Neural progenitor cell (in vitro differentiated cells): Measurements from ENCODE around the gene STOM. TPM values are rescaled to one million over a fixed set of nuclear protein-coding genes. Genes with fewer than 3 reads are reported as not detected.
"Not testable (repeated sequence)": the region's sequence is repeated elsewhere in the genome, so short reads cannot be mapped to it uniquely, and the experiment has no call there.

Experiments
- DNase-seq: peaks from one replicate; pipeline ENCODE4 v3.0.0-alpha.2; 2016; ENCODE audit warnings: low spot score
- H2AFZ ChIP-seq: fragments of 200-600 bp; sonication (generic); replicated peaks from 2 replicates; pipeline ENCODE4 v1.6.1; 2016; ENCODE audit warnings: antibody characterized with exemption
- H3F3A ChIP-seq: fragments of 200-600 bp; sonication (generic); 2 replicates; pipeline ENCODE4 v1.6.1; 2016; ENCODE audit warnings: antibody characterized with exemption, low read depth
- H3K27ac ChIP-seq: fragments of 200-600 bp; sonication (generic); 2 replicates; pipeline ENCODE4 v1.5.1; 2016; ENCODE audit warnings: mild to moderate bottlenecking
- H3K27me3 ChIP-seq: fragments of 200-600 bp; sonication (generic); 2 replicates; pipeline ENCODE4 v1.6.1; 2016; ENCODE audit warnings: mild to moderate bottlenecking, moderate library complexity
- H3K36me3 ChIP-seq: fragments of 200-600 bp; sonication (generic); 2 replicates; pipeline ENCODE4 v1.5.1; 2016
- H3K4me1 ChIP-seq: fragments of 200-600 bp; sonication (generic); 2 replicates; pipeline ENCODE4 v1.6.1; 2016; ENCODE audit warnings: mixed run types
- H3K4me2 ChIP-seq: fragments of 200-600 bp; sonication (generic); 2 replicates; pipeline ENCODE4 v1.6.1; 2016
- H3K4me3 ChIP-seq: fragments of 200-600 bp; sonication (generic); 2 replicates; pipeline ENCODE4 v1.5.1; 2016
- H3K79me2 ChIP-seq: fragments of 200-600 bp; sonication (generic); 2 replicates; pipeline ENCODE4 v1.6.1; 2016; ENCODE audit warnings: low read depth
- H3K9ac ChIP-seq: fragments of 200-600 bp; sonication (generic); 2 replicates; pipeline ENCODE4 v1.6.1; 2016
- H3K9me3 ChIP-seq: fragments of 200-600 bp; sonication (generic); 2 replicates; pipeline ENCODE4 v1.5.1; 2016; ENCODE audit warnings: low read depth
- H4K20me1 ChIP-seq: fragments of 200-600 bp; sonication (generic); 2 replicates; pipeline ENCODE4 v1.6.1; 2016; ENCODE audit warnings: low read depth
- H3K27ac Mint-ChIP-seq: 3 replicates; pipeline ENCODE4 v1.8.0; 2021; ENCODE audit warnings: mixed read lengths
- H3K27me3 Mint-ChIP-seq: 2 replicates; pipeline ENCODE4 v1.8.0; 2022; ENCODE audit warnings: low read depth, mild to moderate bottlenecking, inconsistent platforms, moderate library complexity, mixed read lengths; ENCODE audit not compliant: insufficient read depth
- H3K36me3 Mint-ChIP-seq: 3 replicates; pipeline ENCODE4 v1.8.0; 2021; ENCODE audit warnings: mixed read lengths
- H3K4me1 Mint-ChIP-seq: 3 replicates; pipeline ENCODE4 v1.8.0; 2021; ENCODE audit warnings: mixed read lengths
- H3K4me3 Mint-ChIP-seq: 3 replicates; pipeline ENCODE4 v1.8.0; 2021; ENCODE audit warnings: mild to moderate bottlenecking, moderate library complexity, mixed read lengths
- H3K9me3 Mint-ChIP-seq: 3 replicates; pipeline ENCODE4 v1.8.0; 2020; ENCODE audit warnings: mixed read lengths
- EZH2 ChIP-seq: fragments of 200-600 bp; sonication (generic); IDR thresholded peaks from 2 replicates; pipeline ENCODE4 v1.6.1; 2017; ENCODE audit warnings: antibody characterized with exemption, mild to moderate bottlenecking, moderate library complexity
- EZH2phosphoT487 ChIP-seq: fragments of 200-600 bp; sonication (generic); IDR thresholded peaks from 2 replicates; pipeline ENCODE4 v1.6.1; 2017; ENCODE audit warnings: antibody characterized with exemption
- total RNA-seq: library from RNA; depleted of rRNA; stranded (reverse); fragments of >200 nt; gene quantifications from 2 replicates; pipeline ENCODE4 v1.2.3, GENCODE V29; 2015; ENCODE audit warnings: low replicate concordance
- TF ChIP-seq, protein P1 (sequence below): fragments of 200-600 bp; sonication (generic); IDR thresholded peaks from 2 replicates; pipeline ENCODE4 v1.5.1; 2017; ENCODE audit warnings: antibody characterized with exemption, mild to moderate bottlenecking

Gene STOM
- total RNA-seq, 1 donor from 2014 or later = 99.4 TPM

DNA sequence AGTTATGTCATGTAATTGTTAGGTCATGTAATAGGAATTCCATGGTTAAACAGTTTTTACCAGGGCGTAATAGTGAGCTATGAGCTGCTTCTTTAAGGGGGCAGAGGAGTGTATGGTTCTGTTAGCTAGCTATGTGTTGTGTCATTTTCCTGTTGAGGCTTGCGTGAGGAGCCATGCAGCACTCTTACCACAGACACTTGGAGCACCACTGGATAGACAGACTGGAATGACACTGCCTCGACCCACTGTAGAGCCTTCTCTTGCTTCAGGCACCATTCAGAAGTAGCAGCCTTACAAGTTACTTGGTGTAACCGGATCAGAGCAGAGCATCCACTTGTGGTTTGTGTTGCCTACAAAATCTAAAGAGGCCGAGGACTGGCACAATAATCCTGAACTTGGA lies 28.3 kb upstream of the STOM start:
- no peaks in the 10 kb centered on the region for H3K79me2 ChIP-seq
- no peaks in the 10 kb centered on the region for H3K9me3 ChIP-seq
- no peak overlapping the region for H3K4me2 ChIP-seq
- H3K9me3 Mint-ChIP-seq = peaks cover 8% of the 10 kb centered on the region
- no peaks in the 10 kb centered on the region for H3K27me3 ChIP-seq
- no peaks in the 10 kb centered on the region for H3K4me1 ChIP-seq
- H3K4me1 Mint-ChIP-seq = peaks cover 15% of the 10 kb centered on the region
- H3K9ac ChIP-seq = no peak overlapping the region
- no peak overlapping the region for H3K27ac ChIP-seq
- H3K36me3 Mint-ChIP-seq = peaks cover 3% of the 10 kb centered on the region
- no peak overlapping the region for H3K4me3 Mint-ChIP-seq
- TF ChIP-seq, protein P1, sequence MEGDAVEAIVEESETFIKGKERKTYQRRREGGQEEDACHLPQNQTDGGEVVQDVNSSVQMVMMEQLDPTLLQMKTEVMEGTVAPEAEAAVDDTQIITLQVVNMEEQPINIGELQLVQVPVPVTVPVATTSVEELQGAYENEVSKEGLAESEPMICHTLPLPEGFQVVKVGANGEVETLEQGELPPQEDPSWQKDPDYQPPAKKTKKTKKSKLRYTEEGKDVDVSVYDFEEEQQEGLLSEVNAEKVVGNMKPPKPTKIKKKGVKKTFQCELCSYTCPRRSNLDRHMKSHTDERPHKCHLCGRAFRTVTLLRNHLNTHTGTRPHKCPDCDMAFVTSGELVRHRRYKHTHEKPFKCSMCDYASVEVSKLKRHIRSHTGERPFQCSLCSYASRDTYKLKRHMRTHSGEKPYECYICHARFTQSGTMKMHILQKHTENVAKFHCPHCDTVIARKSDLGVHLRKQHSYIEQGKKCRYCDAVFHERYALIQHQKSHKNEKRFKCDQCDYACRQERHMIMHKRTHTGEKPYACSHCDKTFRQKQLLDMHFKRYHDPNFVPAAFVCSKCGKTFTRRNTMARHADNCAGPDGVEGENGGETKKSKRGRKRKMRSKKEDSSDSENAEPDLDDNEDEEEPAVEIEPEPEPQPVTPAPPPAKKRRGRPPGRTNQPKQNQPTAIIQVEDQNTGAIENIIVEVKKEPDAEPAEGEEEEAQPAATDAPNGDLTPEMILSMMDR = no peak
- no peak for TF ChIP-seq EZH2phosphoT487
- TF ChIP-seq EZH2 = no peak
- no peak overlapping the region for H2AFZ ChIP-seq
- H3F3A ChIP-seq = no peaks in the 10 kb centered on the region
- no peaks in the 10 kb centered on the region for H3K36me3 ChIP-seq
- H3K4me3 ChIP-seq = no peak overlapping the region
- H4K20me1 ChIP-seq = no peaks in the 10 kb centered on the region
- DNase-seq = no peak
- no peaks in the 10 kb centered on the region for H3K27me3 Mint-ChIP-seq
- H3K27ac Mint-ChIP-seq = no peak overlapping the region

DNA sequence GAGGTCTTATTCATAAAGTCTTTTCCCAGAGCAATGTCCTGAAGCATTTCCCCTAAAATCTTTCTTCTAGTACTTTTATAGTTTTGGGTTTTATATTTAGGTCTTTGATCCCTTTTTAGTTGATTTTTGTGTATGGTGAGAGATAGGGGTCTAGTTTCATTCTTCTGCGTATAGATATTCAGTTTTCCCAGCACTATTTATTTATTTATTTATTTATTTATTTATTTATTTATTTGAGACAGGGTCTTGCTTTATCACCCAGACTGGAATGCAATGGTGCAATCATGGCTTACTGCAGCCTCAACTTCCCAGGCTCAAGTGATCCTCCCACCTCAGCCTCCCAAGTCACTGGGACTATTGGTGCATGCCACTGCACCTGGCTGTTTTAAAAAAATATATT lies 27.2 kb upstream of the STOM start:
- not testable (repeated sequence) for H3K4me1 ChIP-seq, H3K27ac Mint-ChIP-seq, H3K9me3 Mint-ChIP-seq, H4K20me1 ChIP-seq, DNase-seq, H3K9me3 ChIP-seq, H3K4me2 ChIP-seq, H3K36me3 Mint-ChIP-seq, H3K27me3 Mint-ChIP-seq, H2AFZ ChIP-seq, H3K36me3 ChIP-seq, H3K9ac ChIP-seq, H3K27ac ChIP-seq, H3K79me2 ChIP-seq, H3F3A ChIP-seq, H3K4me3 ChIP-seq, H3K27me3 ChIP-seq, H3K4me3 Mint-ChIP-seq
- H3K4me1 Mint-ChIP-seq = peaks cover 15% of the 10 kb centered on the region

DNA sequence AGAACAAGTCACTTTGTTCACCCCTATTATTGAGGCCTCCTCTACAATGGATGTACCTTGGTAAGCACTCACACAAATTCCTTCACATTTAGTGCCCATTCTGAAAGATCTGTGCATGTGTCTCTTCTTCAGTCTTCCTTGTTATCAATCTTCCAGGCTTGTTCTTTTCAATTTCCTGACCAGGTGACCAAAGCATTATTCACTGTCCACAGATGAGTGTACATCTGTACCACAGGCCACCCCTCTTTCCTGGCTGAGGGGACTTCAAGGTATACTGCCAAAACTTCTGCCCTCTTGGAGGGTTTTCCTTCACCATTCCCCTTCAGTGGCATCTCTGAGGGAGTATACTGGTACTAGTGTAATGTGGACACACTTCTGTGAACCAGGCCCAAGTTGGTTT lies 25.5 kb upstream of the STOM start:
- peaks cover 8% of the 10 kb centered on the region for H3K9me3 Mint-ChIP-seq

DNA sequence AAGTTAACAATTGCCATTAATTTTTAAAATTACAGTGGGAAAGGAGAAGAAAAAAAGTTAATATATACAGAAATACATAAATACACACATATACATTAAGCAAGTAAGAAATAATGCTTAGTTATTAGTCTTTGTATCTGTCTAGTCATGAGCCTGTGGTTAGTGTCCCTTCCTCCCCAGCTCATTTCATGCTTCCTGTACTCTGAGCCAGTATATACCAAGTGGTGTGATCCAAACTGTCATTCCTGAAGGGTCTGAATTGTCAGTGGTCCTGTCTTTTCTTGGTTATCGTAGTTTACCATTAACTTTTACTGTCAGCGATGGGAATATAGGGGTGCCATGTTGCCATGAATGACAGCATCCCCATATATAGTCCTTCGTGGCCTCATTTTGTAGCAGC lies 24.2 kb upstream of the STOM start:
- Histone ChIP-seq H2AFZ (no peak overlapping the region), H3K27ac (no peak overlapping the region), H3K4me2 (no peak overlapping the region), H3F3A (no peaks in the 10 kb centered on the region), H3K9ac (no peak overlapping the region), H3K9me3 (no peaks in the 10 kb centered on the region), H3K79me2 (no peaks in the 10 kb centered on the region), H3K36me3 (no peaks in the 10 kb centered on the region), H3K4me1 (no peaks in the 10 kb centered on the region), H3K27me3 (no peaks in the 10 kb centered on the region), H3K4me3 (no peak overlapping the region), H4K20me1 (no peaks in the 10 kb centered on the region)
- TF ChIP-seq EZH2phosphoT487 (no peak), EZH2 (no peak)
- TF ChIP-seq, protein P1 = no peak
- Mint-ChIP-seq H3K9me3 (peaks cover 8% of the 10 kb centered on the region), H3K36me3 (peaks cover 3% of the 10 kb centered on the region), H3K4me1 (peaks cover 5% of the 10 kb centered on the region), H3K27ac (no peak overlapping the region), H3K27me3 (peaks cover 4% of the 10 kb centered on the region), H3K4me3 (no peak overlapping the region)
- DNase-seq = no peak

More for the DNA sequence above, 25.5 kb upstream of the STOM start:
- Mint-ChIP-seq H3K4me1 (peaks cover 15% of the 10 kb centered on the region), H3K4me3 (no peak overlapping the region), H3K27ac (no peak overlapping the region), H3K36me3 (peaks cover 3% of the 10 kb centered on the region), H3K27me3 (peaks cover 2% of the 10 kb centered on the region)
- no peak for TF ChIP-seq EZH2phosphoT487
- TF ChIP-seq, protein P1 = no peak
- TF ChIP-seq EZH2 = no peak
- Histone ChIP-seq H3K27me3 (no peaks in the 10 kb centered on the region), H3K79me2 (no peaks in the 10 kb centered on the region), H3K36me3 (no peaks in the 10 kb centered on the region), H3K4me3 (no peak overlapping the region), H4K20me1 (no peaks in the 10 kb centered on the region), H3K4me1 (no peaks in the 10 kb centered on the region), H3K9ac (no peak overlapping the region), H3F3A (no peaks in the 10 kb centered on the region), H3K27ac (no peak overlapping the region), H3K4me2 (no peak overlapping the region), H2AFZ (no peak overlapping the region), H3K9me3 (no peaks in the 10 kb centered on the region)
- DNase-seq = no peak
